ENCODE data around the gene MTHFD2L. TPM values are rescaled to one million over a fixed set of nuclear protein-coding genes. Genes with fewer than 3 reads are reported as not detected.

The MTHFD2L gene
- total and polyA plus RNA-seq, 2 of the 8 experiments (the other 6 are each of a cell fraction or from before 2014, with no cell fraction given) = 5.4 to 15.0 TPM

DNA sequence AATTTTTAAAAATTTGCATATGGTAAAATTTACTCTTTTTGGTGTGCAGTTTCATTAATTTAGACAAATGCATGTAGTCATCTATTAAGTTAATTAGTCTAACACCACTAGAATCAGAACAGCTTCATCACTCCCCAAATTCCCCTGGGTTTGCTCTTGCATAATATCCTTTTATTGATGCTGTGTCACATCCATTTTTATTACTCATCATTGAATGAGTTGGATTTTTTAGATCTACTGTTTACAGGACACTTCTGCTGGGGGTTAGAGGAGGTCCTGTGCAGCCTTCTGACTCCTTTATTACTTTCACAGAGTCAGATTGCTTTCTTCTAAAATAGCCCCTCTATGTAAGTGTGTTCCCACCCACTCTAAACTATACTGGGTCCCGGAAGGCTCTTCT lies 65.9 kb downstream of the MTHFD2L start:
- H4K20me1 ChIP-seq (replicated peaks in 1 of 2; ENCODE audit: control insufficient read depth in 1 of 2, insufficient read depth in 2 of 2, low read length in 2 of 2) = no peaks in the 10 kb centered on the region
- 85% methylated on average over 1 of the region's 1 CpG; no CpG with 5 or more reads in 1 of the 2 experiments for WGBS, 2 experiments (ENCODE audit: extremely low coverage in 1 of 2, insufficient coverage in 1 of 2, insufficient read length in 1 of 2, insufficient replicate concordance in 2 of 2, low coverage in 1 of 2, low lambda C conversion rate in 2 of 2, missing lambda C conversion rate in 1 of 2)
- H2BK12ac ChIP-seq (ENCODE audit: low read depth, low read length) = no peak overlapping the region
- FAIRE-seq = no peak
- H3K4me1 ChIP-seq (replicated peaks in 1 of 4; ENCODE audit: control insufficient read depth in 3 of 4, insufficient read depth in 4 of 4, low read length in 3 of 4) = peaks cover 0 to 2% (median 0%) of the 10 kb centered on the region in 4 experiments; a peak in 1 of 7 replicates
- no peak overlapping the region for H2BK20ac ChIP-seq (ENCODE audit: low read length)
- H2AFZ ChIP-seq (ENCODE audit: low read length) = no peak overlapping the region
- H3K18ac ChIP-seq (ENCODE audit: extremely low read depth, low read length) = no peak overlapping the region
- H3K9ac ChIP-seq (replicated peaks in 1 of 4; ENCODE audit: extremely low read depth in 1 of 4, low read depth in 3 of 4, low read length in 3 of 4) = no peak overlapping the region
- H3K4me2 ChIP-seq (ENCODE audit: insufficient read depth in 1 of 2, low read depth in 2 of 2, low read length in 2 of 2) = no peak overlapping the region
- TF ChIP-seq SUZ12 (IDR thresholded peaks at IDR 0.05; ENCODE audit: low read length) (no peak), RAD21 (IDR thresholded peaks at IDR 0.05 in 1 of 2, conservative IDR thresholded peaks at IDR 0.05 in 1 of 2; ENCODE audit: low read depth in 2 of 2, low read length in 2 of 2) (no peak), PHF8 (conservative IDR thresholded peaks at IDR 0.05; ENCODE audit: low read depth, low read length) (no peak), SAP30 (IDR thresholded peaks at IDR 0.05; ENCODE audit: insufficient read depth, insufficient replicate concordance, low read length) (no peak), GABPA (IDR thresholded peaks at IDR 0.05; ENCODE audit: borderline replicate concordance, insufficient read depth, low read length) (no peak)
- no peak overlapping the region for H4K91ac ChIP-seq (replicated peaks; ENCODE audit: insufficient read length, low read length)
- H2BK120ac ChIP-seq (replicated peaks; ENCODE audit: low read depth, low read length) = no peak overlapping the region
- no peaks in the 10 kb centered on the region for H3K79me1 ChIP-seq (ENCODE audit: low read depth, low read length)
- H3K56ac ChIP-seq (replicated peaks; ENCODE audit: insufficient read length, low read depth, low read length) = no peak overlapping the region
- POLR2A ChIA-PET (ENCODE audit: partially characterized antibody) = no interaction called here
- no peak overlapping the region for H2BK15ac ChIP-seq (ENCODE audit: low read length)
- H3K36me3 ChIP-seq (ENCODE audit: control insufficient read depth in 2 of 4, insufficient read depth in 4 of 4, low read length in 3 of 4) = no peaks in the 10 kb centered on the region
- H3K23ac ChIP-seq (ENCODE audit: insufficient read length) = no peak overlapping the region
- DNase-seq (ENCODE audit: low read depth in 1 of 2, low spot score in 2 of 2) = no peak
- H3K23me2 ChIP-seq (ENCODE audit: low read depth, low read length) = no peaks in the 10 kb centered on the region
- H4K8ac ChIP-seq (ENCODE audit: extremely low read depth, insufficient read depth, low read length) = no peak overlapping the region
- H3K79me2 ChIP-seq (ENCODE audit: control insufficient read depth in 1 of 2, insufficient read depth in 2 of 2, low read length in 2 of 2) = no peaks in the 10 kb centered on the region
- H3K14ac ChIP-seq (ENCODE audit: insufficient read length) = no peak overlapping the region
- no peak overlapping the region for H2BK5ac ChIP-seq (ENCODE audit: low read depth, low read length)
- H3K4ac ChIP-seq (replicated peaks; ENCODE audit: insufficient read length, low read depth, low read length) = no peak overlapping the region
- no peak overlapping the region for H2AK5ac ChIP-seq (ENCODE audit: low read depth, low read length)
- H4K5ac ChIP-seq (ENCODE audit: insufficient read length, low read depth, low read length) = no peak overlapping the region
- H3K4me3 ChIP-seq (ENCODE audit: extremely low read depth in 1 of 4, insufficient read depth in 2 of 4, low read depth in 3 of 4, low read length in 4 of 4) = no peak overlapping the region
- H3K9me3 ChIP-seq (ENCODE audit: insufficient read depth in 2 of 2, low read depth in 1 of 2, low read length in 1 of 2) = no peaks in the 10 kb centered on the region
- CTCF ChIA-PET (ENCODE audit: partially characterized antibody) = interaction anchor here (0.8 to 1.1 kb wide), 4 partner anchors 9 to 153 kb away, joined by 3 to 4 read pairs (median 4); no protein-coding TSS in a partner anchor
- H3K27ac ChIP-seq (ENCODE audit: low read depth, low read length) = no peak overlapping the region
- H3K27me3 ChIP-seq (replicated peaks in 1 of 4; ENCODE audit: control insufficient read depth in 3 of 4, extremely low read depth in 1 of 4, insufficient read depth in 3 of 4, low read length in 3 of 4) = no peaks in the 10 kb centered on the region

Measured in H1 (cell line).